CD14-positive monocyte (primary cell): Measurements from ENCODE around the gene PXDN. TPM values are rescaled to one million over a fixed set of nuclear protein-coding genes. Genes with fewer than 3 reads are reported as not detected.

Source experiments
- DNase-seq, 3 donors: peaks; one replicate each; pipeline ENCODE4 v3.0.0-alpha.2; 2011 to 2022
- H2AFZ ChIP-seq: 2 replicates; pipeline ENCODE4 v1.6.0; 2012; ENCODE audit warnings: mild to moderate bottlenecking, low read depth, low read length, inconsistent platforms; ENCODE audit not compliant: insufficient read depth, poor library complexity, severe bottlenecking
- H3K27ac ChIP-seq, 2 donors: 1 replicate in 1 of 2; 2 replicates in 1 of 2; pipeline ENCODE4 v1.5.1; 2012 to 2013; ENCODE audit warnings: low read length in 2 of 2, control low read depth in 1 of 2, inconsistent platforms in 1 of 2, low read depth in 1 of 2, mild to moderate bottlenecking in 1 of 2
- H3K27me3 ChIP-seq, 2 donors: one replicate each; pipeline versions ENCODE4 v1.6.0 to v1.6.1; 2011 to 2013; ENCODE audit warnings: low read length in 2 of 2; ENCODE audit not compliant: control insufficient read depth in 2 of 2, insufficient read depth in 2 of 2
- H3K36me3 ChIP-seq, 2 donors: replicated peaks in 1 of 2; 1 replicate in 1 of 2; 2 replicates in 1 of 2; pipeline versions ENCODE4 v1.5.1 to v1.6.1; 2012 to 2013; ENCODE audit warnings: low read length in 2 of 2, control low read depth in 1 of 2, inconsistent platforms in 1 of 2, mild to moderate bottlenecking in 1 of 2; ENCODE audit not compliant: insufficient read depth in 2 of 2, control insufficient read depth in 1 of 2
- H3K4me1 ChIP-seq, 2 donors: 1 replicate in 1 of 2; 2 replicates in 1 of 2; pipeline versions ENCODE4 v1.5.1 to v1.6.1; 2012 to 2013; ENCODE audit warnings: low read length in 2 of 2, control low read depth in 1 of 2, inconsistent platforms in 1 of 2, mild to moderate bottlenecking in 1 of 2, moderate library complexity in 1 of 2; ENCODE audit not compliant: insufficient read depth in 2 of 2, control insufficient read depth in 1 of 2
- H3K4me2 ChIP-seq: replicated peaks from 2 replicates; pipeline ENCODE3; 2012; ENCODE audit warnings: low read length, moderate library complexity, mild to moderate bottlenecking; ENCODE audit not compliant: poor library complexity, severe bottlenecking; ENCODE audit errors: extremely low read depth
- H3K4me3 ChIP-seq, 3 experiments: fragments of 200-600 bp in 1 of 3; sonication (generic) in 1 of 3; replicated peaks in 1 of 3; 1 replicate in 2 of 3; 2 replicates in 1 of 3; pipeline ENCODE4 v1.5.1; 2011 to 2013; ENCODE audit warnings: low read length in 3 of 3, mild to moderate bottlenecking in 3 of 3, control low read depth in 2 of 3, low read depth in 2 of 3, inconsistent platforms in 1 of 3, moderate library complexity in 1 of 3
- H3K79me2 ChIP-seq: 2 replicates; pipeline ENCODE4 v1.6.0; 2012; ENCODE audit warnings: mild to moderate bottlenecking, control low read depth, inconsistent platforms, low read length, moderate library complexity; ENCODE audit not compliant: insufficient read depth
- H3K9ac ChIP-seq: 2 replicates; pipeline ENCODE4 v1.6.0; 2017; ENCODE audit warnings: low read length, mild to moderate bottlenecking; ENCODE audit not compliant: insufficient read depth, poor library complexity, severe bottlenecking
- H3K9me3 ChIP-seq, 2 donors: replicated peaks in 1 of 2; 1 replicate in 1 of 2; 2 replicates in 1 of 2; pipeline versions ENCODE4 v1.5.1 to v1.6.1; 2012 to 2013; ENCODE audit warnings: low read length in 2 of 2, control low read depth in 1 of 2; ENCODE audit not compliant: control insufficient read depth in 1 of 2, insufficient read depth in 1 of 2
- H4K20me1 ChIP-seq: 2 replicates; pipeline ENCODE4 v1.6.0; 2012; ENCODE audit warnings: mild to moderate bottlenecking, low read length, control low read depth, moderate library complexity; ENCODE audit not compliant: insufficient read depth
- H3K27ac Mint-ChIP-seq, 7 donors: one replicate each; pipeline ENCODE4 v1.8.0; 2020; ENCODE audit warnings: mild to moderate bottlenecking in 7 of 7, mixed read lengths in 7 of 7, moderate library complexity in 6 of 7, inconsistent platforms in 2 of 7
- H3K27me3 Mint-ChIP-seq, 3 donors: one replicate each; pipeline ENCODE4 v1.8.0; 2021 to 2022; ENCODE audit warnings: low read depth in 3 of 3, mild to moderate bottlenecking in 3 of 3, mixed read lengths in 3 of 3, moderate library complexity in 3 of 3, inconsistent platforms in 1 of 3
- H3K36me3 Mint-ChIP-seq, 2 donors: one replicate each; pipeline ENCODE4 v1.8.0; 2020; ENCODE audit warnings: mixed read lengths in 2 of 2, inconsistent platforms in 1 of 2, mild to moderate bottlenecking in 1 of 2
- H3K4me1 Mint-ChIP-seq: one replicate; pipeline ENCODE4 v1.8.0; 2020; ENCODE audit warnings: mild to moderate bottlenecking, mixed read lengths
- H3K4me3 Mint-ChIP-seq, 2 donors: one replicate each; pipeline ENCODE4 v1.8.0; 2020; ENCODE audit warnings: mild to moderate bottlenecking in 2 of 2, mixed read lengths in 2 of 2, moderate library complexity in 1 of 2
- H3K9me3 Mint-ChIP-seq, 7 donors: one replicate each; pipeline ENCODE4 v1.8.0; 2020 to 2022; ENCODE audit warnings: mixed read lengths in 7 of 7, mild to moderate bottlenecking in 6 of 7, moderate library complexity in 6 of 7, inconsistent platforms in 2 of 7
- WGBS: methylation state at CpG from one replicate; pipeline ENCODE4 v1.1.5; 2013; ENCODE audit warnings: missing lambda C conversion rate; ENCODE audit not compliant: insufficient coverage; 5-methylcytosine and 5-hydroxymethylcytosine counted together
- intact Hi-C, 2 donors: fragments of 100-400 bp; cut with micrococcal nuclease; formaldehyde crosslinking; loops; one replicate each; pipeline versions ENCODE4 v1.15.0 to v1.15.1; 2023
- polyA plus RNA-seq, 3 donors: library from polyadenylated mRNA; depleted of rRNA in 1 of 3; unstranded in 2 of 3; stranded (reverse) in 1 of 3; fragments of 300-500 nt in 2 of 3; fragments of >200 nt in 1 of 3; fragmentation: Illumina TruSeq in 2 of 3; gene quantifications; 1 replicate in 2 of 3; 2 replicates in 1 of 3; pipeline ENCODE4 v1.2.3, GENCODE V29; 2012 to 2021
- TF ChIP-seq, protein P1 (sequence below): fragments of 200-600 bp; IDR thresholded peaks from one replicate; pipeline ENCODE4 v1.8.0; 2022; ENCODE audit warnings: antibody characterized with exemption, mild to moderate bottlenecking

PXDN gene
- polyA plus RNA-seq, 3 donors: not detected

DNA sequence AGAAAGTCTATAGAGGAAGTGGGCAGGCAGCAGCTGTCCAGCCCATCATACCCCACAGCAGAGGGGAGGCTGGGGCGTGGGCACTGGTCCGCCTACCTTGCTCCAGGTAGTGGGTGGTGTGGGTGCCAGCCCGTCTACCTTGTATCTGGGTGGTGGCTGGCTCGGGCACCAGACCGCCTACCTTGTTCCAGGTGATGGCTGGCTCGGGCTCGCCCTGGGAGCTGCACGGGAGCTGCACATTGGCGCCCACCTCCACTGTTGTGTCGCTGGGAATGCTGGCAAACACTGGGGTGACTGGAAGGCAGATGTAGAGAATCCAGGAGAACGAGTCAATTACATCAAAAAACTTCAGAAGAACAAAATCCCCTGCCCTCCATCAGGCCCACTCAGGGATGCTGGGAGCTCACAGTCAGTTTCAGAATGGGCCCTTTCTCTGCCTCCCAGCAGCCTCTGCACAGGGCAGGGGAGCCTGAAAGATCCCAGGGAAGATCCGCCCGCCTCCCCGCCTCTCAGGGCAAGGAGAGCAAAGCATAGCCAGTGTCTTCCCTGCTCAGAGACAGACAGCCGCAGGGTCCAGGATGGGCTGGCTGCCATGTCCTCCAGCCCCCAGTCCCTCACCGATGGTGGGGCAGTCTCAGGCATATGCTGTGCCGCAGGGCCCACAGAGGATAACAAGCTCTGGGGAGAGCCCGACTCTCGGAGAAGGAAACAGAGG is 82.3 kb downstream of the PXDN start:
- Histone ChIP-seq H3K4me1 (no peaks in the 10 kb centered on the region), H4K20me1 (no peaks in the 10 kb centered on the region), H3K27ac (no peak overlapping the region), H3K79me2 (no peaks in the 10 kb centered on the region), H3K9me3 (no peaks in the 10 kb centered on the region), H3K36me3 (no peaks in the 10 kb centered on the region), H3K4me3 (no peak overlapping the region), H3K27me3 (no peaks in the 10 kb centered on the region), H2AFZ (no peak overlapping the region), H3K4me2 (no peak overlapping the region), H3K9ac (no peak overlapping the region)
- H3K4me3 Mint-ChIP-seq: no peak overlapping the region
- H3K27me3 Mint-ChIP-seq: peaks cover 0 to 5% (median 0%) of the 10 kb centered on the region in 3 donors
- intact Hi-C loops: no loop called here
- no peaks in the 10 kb centered on the region for H3K4me1 Mint-ChIP-seq
- no peak overlapping the region for H3K27ac Mint-ChIP-seq
- no peak for DNase-seq
- TF ChIP-seq, protein P1, sequence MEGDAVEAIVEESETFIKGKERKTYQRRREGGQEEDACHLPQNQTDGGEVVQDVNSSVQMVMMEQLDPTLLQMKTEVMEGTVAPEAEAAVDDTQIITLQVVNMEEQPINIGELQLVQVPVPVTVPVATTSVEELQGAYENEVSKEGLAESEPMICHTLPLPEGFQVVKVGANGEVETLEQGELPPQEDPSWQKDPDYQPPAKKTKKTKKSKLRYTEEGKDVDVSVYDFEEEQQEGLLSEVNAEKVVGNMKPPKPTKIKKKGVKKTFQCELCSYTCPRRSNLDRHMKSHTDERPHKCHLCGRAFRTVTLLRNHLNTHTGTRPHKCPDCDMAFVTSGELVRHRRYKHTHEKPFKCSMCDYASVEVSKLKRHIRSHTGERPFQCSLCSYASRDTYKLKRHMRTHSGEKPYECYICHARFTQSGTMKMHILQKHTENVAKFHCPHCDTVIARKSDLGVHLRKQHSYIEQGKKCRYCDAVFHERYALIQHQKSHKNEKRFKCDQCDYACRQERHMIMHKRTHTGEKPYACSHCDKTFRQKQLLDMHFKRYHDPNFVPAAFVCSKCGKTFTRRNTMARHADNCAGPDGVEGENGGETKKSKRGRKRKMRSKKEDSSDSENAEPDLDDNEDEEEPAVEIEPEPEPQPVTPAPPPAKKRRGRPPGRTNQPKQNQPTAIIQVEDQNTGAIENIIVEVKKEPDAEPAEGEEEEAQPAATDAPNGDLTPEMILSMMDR: no peak
- H3K9me3 Mint-ChIP-seq: no peaks in the 10 kb centered on the region
- 96% methylated on average over 13 of the region's 19 CpGs for WGBS
- no peaks in the 10 kb centered on the region for H3K36me3 Mint-ChIP-seq

DNA sequence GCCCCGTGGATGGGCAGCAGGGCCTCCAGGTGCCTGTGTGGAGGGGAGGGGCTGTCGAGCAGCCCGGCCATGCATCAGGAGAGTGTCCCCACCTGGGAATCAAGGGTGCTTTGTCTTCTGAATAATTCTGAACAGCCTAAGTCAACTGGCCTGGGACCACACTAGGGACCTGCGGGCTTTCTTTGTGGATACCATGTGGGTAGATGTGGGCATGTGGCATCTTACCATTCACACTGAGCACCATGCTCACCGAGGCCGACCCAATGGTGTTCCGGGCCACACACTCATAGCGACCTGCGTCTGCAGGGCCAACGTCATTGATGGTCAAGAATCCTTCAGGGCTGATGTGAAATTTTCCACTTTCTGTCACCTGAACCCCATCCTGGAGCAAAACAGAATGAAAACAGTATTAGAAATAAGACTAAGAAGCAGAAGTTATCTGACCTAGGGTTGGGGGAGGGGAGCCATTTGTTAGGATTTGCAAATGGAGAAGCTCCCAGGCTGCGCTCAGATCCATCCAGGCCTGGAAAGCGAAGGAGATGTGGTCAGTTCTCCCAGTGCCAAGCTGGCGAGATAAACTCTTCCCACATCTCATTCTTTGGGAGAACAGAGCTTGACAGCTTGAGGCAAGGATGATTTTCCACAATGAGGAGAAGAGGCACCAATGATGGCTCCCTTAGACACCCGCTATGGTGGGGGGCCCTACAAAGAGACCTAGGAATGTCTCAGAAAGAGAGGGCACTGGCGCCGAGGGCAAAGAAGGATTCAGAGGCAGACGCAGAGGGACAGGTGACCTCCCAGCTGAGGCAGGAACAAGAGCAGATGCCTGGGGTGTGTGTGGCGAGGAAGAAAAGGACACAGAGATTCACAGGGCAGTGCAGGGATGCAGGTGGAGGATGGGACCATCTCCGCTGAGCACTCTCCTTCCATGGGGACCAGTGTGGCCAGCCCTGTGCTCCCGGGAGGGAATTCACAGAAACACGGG is 83.4 kb downstream of the PXDN start:
- Mint-ChIP-seq H3K9me3 (no peaks in the 10 kb centered on the region), H3K4me3 (no peak overlapping the region), H3K27me3 (peaks cover 0 to 5% (median 0%) of the 10 kb centered on the region in 3 donors), H3K27ac (no peak overlapping the region), H3K36me3 (no peaks in the 10 kb centered on the region), H3K4me1 (no peaks in the 10 kb centered on the region)
- Histone ChIP-seq H3K9me3 (no peaks in the 10 kb centered on the region), H2AFZ (no peak overlapping the region), H3K4me1 (no peaks in the 10 kb centered on the region), H3K4me3 (no peak overlapping the region), H4K20me1 (no peaks in the 10 kb centered on the region), H3K79me2 (no peaks in the 10 kb centered on the region), H3K27ac (no peak overlapping the region), H3K36me3 (no peaks in the 10 kb centered on the region), H3K4me2 (no peak overlapping the region), H3K27me3 (no peaks in the 10 kb centered on the region), H3K9ac (no peak overlapping the region)
- TF ChIP-seq, protein P1: no peak
- intact Hi-C loops: no loop called here
- WGBS: 93% methylated on average over 8 of the region's 21 CpGs
- DNase-seq: no peak
